ENCODE measurements around the gene RFFL.

RFFL gene

GRCh38 chr17:35080536-35080935 is 17.0 kb upstream of the RFFL start:
- no peak for DNase-seq

- no peak for DNase-seq
These were observed 16.3 kb upstream of the RFFL start for GRCh38 chr17:35079547-35080423.

- no peak for DNase-seq
These were observed 13.4 kb upstream of the RFFL start for GRCh38 chr17:35076874-35077273.

GRCh38 chr17:35074711-35075707 is 11.5 kb upstream of the RFFL start:
- no peak for DNase-seq

- no peak for DNase-seq
These were observed 10.6 kb upstream of the RFFL start for GRCh38 chr17:35073991-35074627.

GRCh38 chr17:35073183-35073790 is 9.8 kb upstream of the RFFL start:
- DNase-seq: no peak

- DNase-seq: no peak
These were observed 5.8 kb upstream of the RFFL start for GRCh38 chr17:35069311-35069710.

- DNase-seq: no peak
These were observed 4.7 kb upstream of the RFFL start for GRCh38 chr17:35068249-35068648.

GRCh38 chr17:35065880-35066279 is 2.4 kb upstream of the RFFL start:
- no peak for DNase-seq

GRCh38 chr17:35064516-35065215 is 1.2 kb upstream of the RFFL start:
- no peak for DNase-seq

GRCh38 chr17:35062308-35062707 is 1.2 kb downstream of the RFFL start:
- no peak for DNase-seq

- no peak for DNase-seq
These were observed 6.1 kb downstream of the RFFL start for GRCh38 chr17:35057332-35057915.

GRCh38 chr17:35056013-35056412 is 7.5 kb downstream of the RFFL start:
- no peak for DNase-seq

GRCh38 chr17:35053204-35053603 is 10.3 kb downstream of the RFFL start:
- no peak for DNase-seq

- no peak for DNase-seq
These were observed 10.7 kb downstream of the RFFL start for GRCh38 chr17:35052780-35053179.

- DNase-seq: no peak
These were observed 11.3 kb downstream of the RFFL start for GRCh38 chr17:35052241-35052610.

GRCh38 chr17:35051579-35052240 is 11.8 kb downstream of the RFFL start:
- DNase-seq: no peak

- no peak for DNase-seq
These were observed 12.3 kb downstream of the RFFL start for GRCh38 chr17:35051183-35051578.

GRCh38 chr17:35050170-35050569 is 13.3 kb downstream of the RFFL start:
- DNase-seq: no peak

GRCh38 chr17:35048685-35049379 is 14.7 kb downstream of the RFFL start:
- DNase-seq: no peak
